ENCODE data around the gene JAKMIP1.
"Not testable (repeated sequence)": the region's sequence is repeated elsewhere in the genome, so short reads cannot be mapped to it uniquely, and the experiment has no call there.

JAKMIP1 gene

GRCh38 chr4:6013564-6013963 is 186.8 kb downstream of the JAKMIP1 start:
- DNase-seq (ENCODE audit: low spot score), result no peak

GRCh38 chr4:6012200-6012599 is 188.1 kb downstream of the JAKMIP1 start:
- no peak for DNase-seq (ENCODE audit: low spot score)

- no peak for DNase-seq (ENCODE audit: low spot score)
These were observed 188.7 kb downstream of the JAKMIP1 start for GRCh38 chr4:6011686-6012085.

GRCh38 chr4:6011271-6011671 is 189.1 kb downstream of the JAKMIP1 start:
- no peak for DNase-seq (ENCODE audit: low spot score)

GRCh38 chr4:6010789-6011188 is 189.6 kb downstream of the JAKMIP1 start:
- DNase-seq (ENCODE audit: low spot score), result no peak

GRCh38 chr4:6009452-6009851 is 190.9 kb downstream of the JAKMIP1 start:
- DNase-seq (ENCODE audit: low spot score), result no peak

GRCh38 chr4:6008766-6009385 is 191.5 kb downstream of the JAKMIP1 start:
- DNase-seq (ENCODE audit: low spot score), result no peak

GRCh38 chr4:6008092-6008551 is 192.2 kb downstream of the JAKMIP1 start:
- DNase-seq (ENCODE audit: low spot score), result no peak

GRCh38 chr4:6005175-6005574 is 195.2 kb downstream of the JAKMIP1 start:
- no peak for DNase-seq (ENCODE audit: low spot score)

- DNase-seq (ENCODE audit: low spot score), result not testable (repeated sequence)
These were observed 196.9 kb downstream of the JAKMIP1 start for GRCh38 chr4:6003485-6003884.

- no peak for DNase-seq (ENCODE audit: low spot score)
These were observed 197.4 kb downstream of the JAKMIP1 start for GRCh38 chr4:6002926-6003325.

- no peak for DNase-seq (ENCODE audit: low spot score)
These were observed 197.9 kb downstream of the JAKMIP1 start for GRCh38 chr4:6002492-6002833.

- no peak for DNase-seq (ENCODE audit: low spot score)
These were observed 198.5 kb downstream of the JAKMIP1 start for GRCh38 chr4:6001680-6002491.

GRCh38 chr4:5999830-6000365 is 200.5 kb downstream of the JAKMIP1 start:
- DNase-seq (ENCODE audit: low spot score), result no peak

- no peak for DNase-seq (ENCODE audit: low spot score)
These were observed 201.0 kb downstream of the JAKMIP1 start for GRCh38 chr4:5999356-5999755.

GRCh38 chr4:5998333-5998936 is 201.9 kb downstream of the JAKMIP1 start:
- peak; percentile 29 for DNase-seq (ENCODE audit: low spot score)

GRCh38 chr4:5996641-5997040 is 203.7 kb downstream of the JAKMIP1 start:
- no peak for DNase-seq (ENCODE audit: low spot score)

- no peak for DNase-seq (ENCODE audit: low spot score)
These were observed 204.3 kb downstream of the JAKMIP1 start for GRCh38 chr4:5995901-5996623.

- DNase-seq (ENCODE audit: low spot score), result no peak
These were observed 206.2 kb downstream of the JAKMIP1 start for GRCh38 chr4:5993876-5994811.

GRCh38 chr4:5993346-5993745 is 207.0 kb downstream of the JAKMIP1 start:
- not testable (repeated sequence) for DNase-seq (ENCODE audit: low spot score)

- no peak for DNase-seq (ENCODE audit: low spot score)
These were observed 207.5 kb downstream of the JAKMIP1 start for GRCh38 chr4:5992828-5993321.
